HEK293 (cell line): ENCODE measurements around the gene PSG4.

Experiments used
- HIC1 ChIP-seq: fragments of 450-650 bp; formaldehyde crosslinking; IDR thresholded peaks from 2 replicates; pipeline ENCODE4 v1.5.1; 2016; ENCODE audit warnings: missing biosample characterization, missing genetic modification characterization
- KLF1 ChIP-seq: fragments of 450-650 bp; formaldehyde crosslinking; IDR thresholded peaks from 2 replicates; pipeline ENCODE4 v1.5.1; 2016; ENCODE audit warnings: missing biosample characterization, missing genetic modification characterization
- PRDM1 ChIP-seq: fragments of 450-650 bp; formaldehyde crosslinking; IDR thresholded peaks from 2 replicates; pipeline ENCODE4; 2016; ENCODE audit warnings: missing biosample characterization, missing genetic modification characterization
- SCRT2 ChIP-seq: fragments of 450-650 bp; formaldehyde crosslinking; IDR thresholded peaks from 2 replicates; pipeline ENCODE4 v1.5.1; 2016; ENCODE audit warnings: missing biosample characterization, missing genetic modification characterization
- SP3 ChIP-seq: fragments of 450-650 bp; formaldehyde crosslinking; IDR thresholded peaks from 2 replicates; pipeline ENCODE4 v1.5.1; 2016; ENCODE audit warnings: missing biosample characterization, missing genetic modification characterization
- SP7 ChIP-seq: fragments of 450-650 bp; formaldehyde crosslinking; IDR thresholded peaks from 2 replicates; pipeline ENCODE4 v1.5.1; 2016; ENCODE audit warnings: missing biosample characterization, missing genetic modification characterization
- ZBTB17 ChIP-seq: fragments of 450-650 bp; formaldehyde crosslinking; IDR thresholded peaks from 2 replicates; pipeline ENCODE4 v1.5.1; 2016; ENCODE audit warnings: missing biosample characterization, missing genetic modification characterization
- ZBTB21 ChIP-seq: fragments of 450-650 bp; formaldehyde crosslinking; IDR thresholded peaks from 2 replicates; pipeline ENCODE4 v1.5.1; 2017; ENCODE audit warnings: missing biosample characterization, missing genetic modification characterization
- ZFP69B ChIP-seq: fragments of 450-650 bp; formaldehyde crosslinking; IDR thresholded peaks from 2 replicates; pipeline ENCODE4 v1.5.1; 2016; ENCODE audit warnings: missing biosample characterization, missing genetic modification characterization
- ZNF24 ChIP-seq: fragments of 450-650 bp; formaldehyde crosslinking; IDR thresholded peaks from 2 replicates; pipeline ENCODE4 v1.5.1; 2016; ENCODE audit warnings: missing biosample characterization, missing genetic modification characterization
- ZNF324 ChIP-seq: fragments of 450-650 bp; formaldehyde crosslinking; IDR thresholded peaks from 2 replicates; pipeline ENCODE4 v1.5.1; 2016; ENCODE audit warnings: missing biosample characterization, missing genetic modification characterization
- ZNF335 ChIP-seq: fragments of 450-650 bp; formaldehyde crosslinking; conservative IDR thresholded peaks from 2 replicates; pipeline ENCODE4 v1.5.1; 2016; ENCODE audit warnings: missing biosample characterization, missing genetic modification characterization
- ZNF362 ChIP-seq: fragments of 450-650 bp; formaldehyde crosslinking; IDR thresholded peaks from 2 replicates; pipeline ENCODE4 v1.5.1; 2016; ENCODE audit warnings: missing biosample characterization, missing genetic modification characterization
- ZNF366 ChIP-seq: fragments of 450-650 bp; formaldehyde crosslinking; conservative IDR thresholded peaks from 2 replicates; pipeline ENCODE4 v1.5.1; 2016; ENCODE audit warnings: missing biosample characterization, missing genetic modification characterization
- ZNF600 ChIP-seq: fragments of 450-650 bp; formaldehyde crosslinking; IDR thresholded peaks from 2 replicates; pipeline ENCODE4 v1.5.1; 2016; ENCODE audit warnings: missing biosample characterization, missing genetic modification characterization
- ZNF629 ChIP-seq: fragments of 450-650 bp; formaldehyde crosslinking; IDR thresholded peaks from 2 replicates; pipeline ENCODE4 v1.5.1; 2017; ENCODE audit warnings: missing biosample characterization, missing genetic modification characterization
- ZNF660 ChIP-seq: fragments of 450-650 bp; IDR thresholded peaks from 2 replicates; pipeline ENCODE4 v1.5.1; 2018; ENCODE audit warnings: missing biosample characterization, mild to moderate bottlenecking, missing genetic modification characterization
- ZXDB ChIP-seq: fragments of 450-650 bp; formaldehyde crosslinking; IDR thresholded peaks from 2 replicates; pipeline ENCODE4 v1.5.1; 2016; ENCODE audit warnings: missing biosample characterization, missing genetic modification characterization
- TF ChIP-seq, protein P1 (sequence below): fragments of 450-650 bp; formaldehyde crosslinking; IDR thresholded peaks from 2 replicates; pipeline ENCODE4 v1.5.1; 2016; ENCODE audit warnings: missing biosample characterization, missing genetic modification characterization
- TF ChIP-seq, protein P2 (sequence below): fragments of 450-650 bp; formaldehyde crosslinking; IDR thresholded peaks from 2 replicates; pipeline ENCODE4 v1.5.1; 2016; ENCODE audit warnings: missing biosample characterization, missing genetic modification characterization, borderline replicate concordance
- TF ChIP-seq, protein P3 (sequence below): fragments of 450-650 bp; formaldehyde crosslinking; IDR thresholded peaks from 2 replicates; pipeline ENCODE4 v1.5.1; 2017; ENCODE audit warnings: missing biosample characterization, missing genetic modification characterization

PSG4 gene

DNA sequence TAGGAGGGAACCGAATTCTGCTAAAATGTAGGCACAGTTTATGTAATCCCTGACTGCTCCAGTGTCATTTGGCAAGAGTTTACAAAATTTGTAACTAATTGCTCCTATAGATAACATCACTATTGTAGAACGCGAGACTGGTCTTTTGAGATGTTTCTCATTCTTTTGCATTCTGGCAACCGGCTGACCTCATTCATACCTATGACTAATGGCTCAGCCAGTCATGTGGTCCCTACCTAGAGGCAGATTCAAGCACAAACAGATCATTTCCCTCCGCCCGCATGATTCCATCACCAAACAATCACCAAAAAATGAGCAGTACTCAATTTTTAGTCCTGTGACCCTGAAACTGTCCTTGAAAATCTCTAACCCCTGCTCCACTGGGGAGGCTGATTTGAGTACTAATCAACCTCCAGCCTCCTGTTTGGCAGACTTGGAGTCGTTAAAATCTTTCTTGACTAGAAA is 4.1 kb downstream of the PSG4 start (continued):
- TF ChIP-seq, protein P1, sequence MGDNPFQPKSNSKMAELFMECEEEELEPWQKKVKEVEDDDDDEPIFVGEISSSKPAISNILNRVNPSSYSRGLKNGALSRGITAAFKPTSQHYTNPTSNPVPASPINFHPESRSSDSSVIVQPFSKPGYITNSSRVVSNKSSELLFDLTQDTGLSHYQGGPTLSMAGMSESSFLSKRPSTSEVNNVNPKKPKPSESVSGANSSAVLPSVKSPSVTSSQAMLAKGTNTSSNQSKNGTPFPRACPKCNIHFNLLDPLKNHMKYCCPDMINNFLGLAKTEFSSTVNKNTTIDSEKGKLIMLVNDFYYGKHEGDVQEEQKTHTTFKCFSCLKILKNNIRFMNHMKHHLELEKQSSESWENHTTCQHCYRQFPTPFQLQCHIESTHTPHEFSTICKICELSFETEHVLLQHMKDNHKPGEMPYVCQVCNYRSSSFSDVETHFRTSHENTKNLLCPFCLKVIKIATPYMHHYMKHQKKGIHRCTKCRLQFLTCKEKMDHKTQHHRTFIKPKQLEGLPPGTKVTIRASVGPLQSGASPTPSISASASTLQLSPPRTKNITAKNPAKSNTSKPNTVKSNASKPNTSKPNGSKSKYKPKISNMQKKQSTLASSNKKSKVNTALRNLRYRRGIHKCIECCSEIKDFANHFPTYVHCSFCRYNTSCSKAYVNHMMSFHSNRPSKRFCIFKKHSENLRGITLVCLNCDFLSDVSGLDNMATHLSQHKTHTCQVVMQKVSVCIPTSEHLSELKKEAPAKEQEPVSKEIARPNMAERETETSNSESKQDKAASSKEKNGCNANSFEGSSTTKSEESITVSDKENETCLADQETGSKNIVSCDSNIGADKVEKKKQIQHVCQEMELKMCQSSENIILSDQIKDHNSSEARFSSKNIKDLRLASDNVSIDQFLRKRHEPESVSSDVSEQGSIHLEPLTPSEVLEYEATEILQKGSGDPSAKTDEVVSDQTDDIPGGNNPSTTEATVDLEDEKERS, result peak; percentile 36; the same call in 1 of the 2 replicates
- TF ChIP-seq PRDM1 (peak; percentile 53; the same call in 1 of the 2 replicates), HIC1 (tag by site-specific recombination) (peak; percentile 89), ZXDB (tag by site-specific recombination) (peak; percentile 82), SP7 (tag by site-specific recombination) (peak; percentile 87), ZNF335 (tag by site-specific recombination) (peak; percentile 65), ZNF24 (peak; percentile 95), KLF1 (peak; percentile 30; the same call in 1 of the 2 replicates), ZNF366 (tag by site-specific recombination) (peak; percentile 99), ZNF660 (tag by site-specific recombination) (peak; percentile 92), ZNF629 (tag by site-specific recombination) (peak; percentile 97), ZNF600 (tag by site-specific recombination) (peak; percentile 92), ZBTB21 (tag by site-specific recombination) (peak; percentile 94), ZNF324 (0 out of 2 replicates have a peak, but pooled peaks have one; percentile 74), SCRT2 (tag by site-specific recombination) (0 out of 2 replicates have a peak, but pooled peaks have one; percentile 43), SP3 (tag by site-specific recombination) (peak; percentile 66), ZBTB17 (tag by site-specific recombination) (peak; percentile 94), ZFP69B (peak; percentile 94), ZNF362 (tag by site-specific recombination) (peak; percentile 58)
- TF ChIP-seq, protein P2, sequence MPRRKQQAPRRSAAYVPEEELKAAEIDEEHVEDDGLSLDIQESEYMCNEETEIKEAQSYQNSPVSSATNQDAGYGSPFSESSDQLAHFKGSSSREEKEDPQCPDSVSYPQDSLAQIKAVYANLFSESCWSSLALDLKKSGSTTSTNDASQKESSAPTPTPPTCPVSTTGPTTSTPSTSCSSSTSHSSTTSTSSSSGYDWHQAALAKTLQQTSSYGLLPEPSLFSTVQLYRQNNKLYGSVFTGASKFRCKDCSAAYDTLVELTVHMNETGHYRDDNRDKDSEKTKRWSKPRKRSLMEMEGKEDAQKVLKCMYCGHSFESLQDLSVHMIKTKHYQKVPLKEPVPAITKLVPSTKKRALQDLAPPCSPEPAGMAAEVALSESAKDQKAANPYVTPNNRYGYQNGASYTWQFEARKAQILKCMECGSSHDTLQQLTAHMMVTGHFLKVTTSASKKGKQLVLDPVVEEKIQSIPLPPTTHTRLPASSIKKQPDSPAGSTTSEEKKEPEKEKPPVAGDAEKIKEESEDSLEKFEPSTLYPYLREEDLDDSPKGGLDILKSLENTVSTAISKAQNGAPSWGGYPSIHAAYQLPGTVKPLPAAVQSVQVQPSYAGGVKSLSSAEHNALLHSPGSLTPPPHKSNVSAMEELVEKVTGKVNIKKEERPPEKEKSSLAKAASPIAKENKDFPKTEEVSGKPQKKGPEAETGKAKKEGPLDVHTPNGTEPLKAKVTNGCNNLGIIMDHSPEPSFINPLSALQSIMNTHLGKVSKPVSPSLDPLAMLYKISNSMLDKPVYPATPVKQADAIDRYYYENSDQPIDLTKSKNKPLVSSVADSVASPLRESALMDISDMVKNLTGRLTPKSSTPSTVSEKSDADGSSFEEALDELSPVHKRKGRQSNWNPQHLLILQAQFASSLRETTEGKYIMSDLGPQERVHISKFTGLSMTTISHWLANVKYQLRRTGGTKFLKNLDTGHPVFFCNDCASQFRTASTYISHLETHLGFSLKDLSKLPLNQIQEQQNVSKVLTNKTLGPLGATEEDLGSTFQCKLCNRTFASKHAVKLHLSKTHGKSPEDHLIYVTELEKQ, result peak; percentile 66
- TF ChIP-seq, protein P3, sequence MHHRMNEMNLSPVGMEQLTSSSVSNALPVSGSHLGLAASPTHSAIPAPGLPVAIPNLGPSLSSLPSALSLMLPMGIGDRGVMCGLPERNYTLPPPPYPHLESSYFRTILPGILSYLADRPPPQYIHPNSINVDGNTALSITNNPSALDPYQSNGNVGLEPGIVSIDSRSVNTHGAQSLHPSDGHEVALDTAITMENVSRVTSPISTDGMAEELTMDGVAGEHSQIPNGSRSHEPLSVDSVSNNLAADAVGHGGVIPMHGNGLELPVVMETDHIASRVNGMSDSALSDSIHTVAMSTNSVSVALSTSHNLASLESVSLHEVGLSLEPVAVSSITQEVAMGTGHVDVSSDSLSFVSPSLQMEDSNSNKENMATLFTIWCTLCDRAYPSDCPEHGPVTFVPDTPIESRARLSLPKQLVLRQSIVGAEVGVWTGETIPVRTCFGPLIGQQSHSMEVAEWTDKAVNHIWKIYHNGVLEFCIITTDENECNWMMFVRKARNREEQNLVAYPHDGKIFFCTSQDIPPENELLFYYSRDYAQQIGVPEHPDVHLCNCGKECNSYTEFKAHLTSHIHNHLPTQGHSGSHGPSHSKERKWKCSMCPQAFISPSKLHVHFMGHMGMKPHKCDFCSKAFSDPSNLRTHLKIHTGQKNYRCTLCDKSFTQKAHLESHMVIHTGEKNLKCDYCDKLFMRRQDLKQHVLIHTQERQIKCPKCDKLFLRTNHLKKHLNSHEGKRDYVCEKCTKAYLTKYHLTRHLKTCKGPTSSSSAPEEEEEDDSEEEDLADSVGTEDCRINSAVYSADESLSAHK, result peak; percentile 56; the same call in 1 of the 2 replicates
